ENCODE results near the gene GRAMD1B.

DNA sequence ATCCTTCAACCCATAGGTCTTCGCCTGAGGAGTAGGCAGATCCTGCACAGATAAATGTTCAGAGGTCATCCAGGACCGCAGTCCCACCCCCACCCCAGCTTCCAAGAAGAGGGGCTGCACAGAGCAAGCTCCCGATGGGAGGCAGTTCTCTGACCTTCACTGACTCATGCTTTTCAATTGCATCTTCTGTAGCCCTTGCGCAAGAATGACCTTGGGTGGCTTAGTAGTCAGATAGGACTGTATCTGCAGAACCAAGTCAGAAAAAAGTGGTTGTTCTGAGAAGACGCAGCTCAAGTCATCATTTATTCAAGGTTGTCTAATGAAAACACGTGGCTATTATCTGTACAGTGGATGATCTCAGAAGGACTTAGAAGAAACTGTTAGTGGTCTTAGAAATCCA, 16.4 kb upstream of the GRAMD1B start:
- TF ChIP-seq GABPA (IDR thresholded peaks at IDR 0.05 in 1 of 2, conservative IDR thresholded peaks at IDR 0.05 in 1 of 2) (no peak), YY1 (IDR thresholded peaks at IDR 0.05) (no peak), RAD21 (IDR thresholded peaks at IDR 0.05) (no peak), JUND (IDR thresholded peaks at IDR 0.05) (no peak), RXRA (IDR thresholded peaks at IDR 0.05) (no peak), NR2F2 (IDR thresholded peaks at IDR 0.05) (no peak)
- TF ChIP-seq, protein P1, sequence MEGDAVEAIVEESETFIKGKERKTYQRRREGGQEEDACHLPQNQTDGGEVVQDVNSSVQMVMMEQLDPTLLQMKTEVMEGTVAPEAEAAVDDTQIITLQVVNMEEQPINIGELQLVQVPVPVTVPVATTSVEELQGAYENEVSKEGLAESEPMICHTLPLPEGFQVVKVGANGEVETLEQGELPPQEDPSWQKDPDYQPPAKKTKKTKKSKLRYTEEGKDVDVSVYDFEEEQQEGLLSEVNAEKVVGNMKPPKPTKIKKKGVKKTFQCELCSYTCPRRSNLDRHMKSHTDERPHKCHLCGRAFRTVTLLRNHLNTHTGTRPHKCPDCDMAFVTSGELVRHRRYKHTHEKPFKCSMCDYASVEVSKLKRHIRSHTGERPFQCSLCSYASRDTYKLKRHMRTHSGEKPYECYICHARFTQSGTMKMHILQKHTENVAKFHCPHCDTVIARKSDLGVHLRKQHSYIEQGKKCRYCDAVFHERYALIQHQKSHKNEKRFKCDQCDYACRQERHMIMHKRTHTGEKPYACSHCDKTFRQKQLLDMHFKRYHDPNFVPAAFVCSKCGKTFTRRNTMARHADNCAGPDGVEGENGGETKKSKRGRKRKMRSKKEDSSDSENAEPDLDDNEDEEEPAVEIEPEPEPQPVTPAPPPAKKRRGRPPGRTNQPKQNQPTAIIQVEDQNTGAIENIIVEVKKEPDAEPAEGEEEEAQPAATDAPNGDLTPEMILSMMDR (IDR thresholded peaks at IDR 0.05; ENCODE audit: low read depth, low read length, missing input control), result no peak
- TF ChIP-seq, protein P2, sequence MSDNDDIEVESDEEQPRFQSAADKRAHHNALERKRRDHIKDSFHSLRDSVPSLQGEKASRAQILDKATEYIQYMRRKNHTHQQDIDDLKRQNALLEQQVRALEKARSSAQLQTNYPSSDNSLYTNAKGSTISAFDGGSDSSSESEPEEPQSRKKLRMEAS (IDR thresholded peaks at IDR 0.05), result no peak
- TF ChIP-seq, protein P3, sequence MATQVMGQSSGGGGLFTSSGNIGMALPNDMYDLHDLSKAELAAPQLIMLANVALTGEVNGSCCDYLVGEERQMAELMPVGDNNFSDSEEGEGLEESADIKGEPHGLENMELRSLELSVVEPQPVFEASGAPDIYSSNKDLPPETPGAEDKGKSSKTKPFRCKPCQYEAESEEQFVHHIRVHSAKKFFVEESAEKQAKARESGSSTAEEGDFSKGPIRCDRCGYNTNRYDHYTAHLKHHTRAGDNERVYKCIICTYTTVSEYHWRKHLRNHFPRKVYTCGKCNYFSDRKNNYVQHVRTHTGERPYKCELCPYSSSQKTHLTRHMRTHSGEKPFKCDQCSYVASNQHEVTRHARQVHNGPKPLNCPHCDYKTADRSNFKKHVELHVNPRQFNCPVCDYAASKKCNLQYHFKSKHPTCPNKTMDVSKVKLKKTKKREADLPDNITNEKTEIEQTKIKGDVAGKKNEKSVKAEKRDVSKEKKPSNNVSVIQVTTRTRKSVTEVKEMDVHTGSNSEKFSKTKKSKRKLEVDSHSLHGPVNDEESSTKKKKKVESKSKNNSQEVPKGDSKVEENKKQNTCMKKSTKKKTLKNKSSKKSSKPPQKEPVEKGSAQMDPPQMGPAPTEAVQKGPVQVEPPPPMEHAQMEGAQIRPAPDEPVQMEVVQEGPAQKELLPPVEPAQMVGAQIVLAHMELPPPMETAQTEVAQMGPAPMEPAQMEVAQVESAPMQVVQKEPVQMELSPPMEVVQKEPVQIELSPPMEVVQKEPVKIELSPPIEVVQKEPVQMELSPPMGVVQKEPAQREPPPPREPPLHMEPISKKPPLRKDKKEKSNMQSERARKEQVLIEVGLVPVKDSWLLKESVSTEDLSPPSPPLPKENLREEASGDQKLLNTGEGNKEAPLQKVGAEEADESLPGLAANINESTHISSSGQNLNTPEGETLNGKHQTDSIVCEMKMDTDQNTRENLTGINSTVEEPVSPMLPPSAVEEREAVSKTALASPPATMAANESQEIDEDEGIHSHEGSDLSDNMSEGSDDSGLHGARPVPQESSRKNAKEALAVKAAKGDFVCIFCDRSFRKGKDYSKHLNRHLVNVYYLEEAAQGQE (IDR thresholded peaks at IDR 0.05), result no peak
- TF ChIP-seq, protein P4, sequence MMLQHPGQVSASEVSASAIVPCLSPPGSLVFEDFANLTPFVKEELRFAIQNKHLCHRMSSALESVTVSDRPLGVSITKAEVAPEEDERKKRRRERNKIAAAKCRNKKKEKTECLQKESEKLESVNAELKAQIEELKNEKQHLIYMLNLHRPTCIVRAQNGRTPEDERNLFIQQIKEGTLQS (IDR thresholded peaks at IDR 0.05), result no peak

Data from liver (tissue), 3 donors.